ENCODE data around the gene LHFPL3.

GRCh38 chr7:104629408-104629807, 301.0 kb downstream of the LHFPL3 start:
- TF ChIP-seq EZH2phosphoT487 (IDR thresholded peaks at IDR 0.05; ENCODE audit: insufficient read depth, low read depth) (no peak), EZH2 (IDR thresholded peaks at IDR 0.05; ENCODE audit: insufficient read depth, poor library complexity, severe bottlenecking) (no peak)

All from GM23248 (cell line).